ENCODE results near the gene NAA25. TPM values are rescaled to one million over a fixed set of nuclear protein-coding genes. Genes with fewer than 3 reads are reported as not detected.

The NAA25 gene
- total and polyA plus RNA-seq, 2 donors (not counting 3 experiments of a cell fraction or from before 2014, with no cell fraction given), result 5.3 to 25.5 TPM

GRCh38 chr12:111976860-111977259, 131.7 kb downstream of the NAA25 start:
- FAIRE-seq (no peak), DNase-seq (ENCODE audit: low read depth, low spot score) (no peak)
- dilution Hi-C loops (cut with MboI; ENCODE audit: extremely low pct_ligation_motif_present, low sequenced_read_pairs), result no loop called here
- POLR2A ChIA-PET, result no interaction called here
- Histone ChIP-seq H3K4me2 (ENCODE audit: insufficient read depth, low read length) (no peak overlapping the region), H3K9ac (replicated peaks; ENCODE audit: extremely low read depth, insufficient read depth, low read length) (no peak overlapping the region), H3K36me3 (ENCODE audit: control insufficient read depth in 2 of 2, extremely low read depth in 1 of 2, insufficient read depth in 2 of 2, low read length in 2 of 2) (no peaks in the 10 kb centered on the region), H3K9me1 (replicated peaks; ENCODE audit: control insufficient read depth, extremely low read depth, insufficient read depth, low read length) (no peaks in the 10 kb centered on the region), H2AFZ (ENCODE audit: low read depth, low read length) (no peak overlapping the region), H3K27me3 (ENCODE audit: control insufficient read depth in 2 of 2, insufficient read depth in 2 of 2, low read length in 2 of 2) (no peaks in the 10 kb centered on the region), H4K20me1 (replicated peaks; ENCODE audit: control insufficient read depth, extremely low read depth, insufficient read depth, low read length) (no peaks in the 10 kb centered on the region), H3K27ac (ENCODE audit: insufficient read depth, low read depth, low read length) (no peak overlapping the region), H3K4me1 (ENCODE audit: control insufficient read depth, extremely low read depth, insufficient read depth, low read length) (no peaks in the 10 kb centered on the region), H3K4me3 (replicated peaks in 1 of 3; ENCODE audit: insufficient read depth in 1 of 3, low read depth in 1 of 3, low read length in 3 of 3) (no peak overlapping the region), H3K79me2 (ENCODE audit: control insufficient read depth, insufficient read depth, low read length) (no peaks in the 10 kb centered on the region), H3K9me3 (replicated peaks; ENCODE audit: control insufficient read depth, insufficient read depth, low read length) (no peaks in the 10 kb centered on the region)
- CTCF ChIA-PET, result interaction anchor here (0.9 to 1.7 kb wide), 4 partner anchors 9 to 110 kb away, joined by 3 to 6 read pairs (median 3); no protein-coding TSS in a partner anchor
- TF ChIP-seq MYC (IDR thresholded peaks at IDR 0.05; ENCODE audit: low read depth, low read length) (no peak), FOS (IDR thresholded peaks at IDR 0.05; ENCODE audit: borderline replicate concordance, insufficient read depth, low read length) (no peak)
- intact Hi-C loops (cut with micrococcal nuclease), result no loop called here
- no TSS peak for BruUV-seq (replicated peaks)

Small RNA genes within 50 kb of the gene (microRNA-seq; reads per million reads assigned to microRNA genes)
- gene MIR3657 (ENCODE audit: borderline number of aligned reads, borderline replicate concordance), result not detected

Small RNA genes within 50 kb of the gene (small RNA-seq; reads per million reads assigned to genes)
- not detected for gene AC004024.1 (ENCODE audit: insufficient read depth, insufficient read length, low read depth, low replicate concordance)
- gene MIR3657 (ENCODE audit: insufficient read depth, insufficient read length, low read depth, low replicate concordance), result not detected
- gene RF00019 (ENCODE audit: insufficient read depth, insufficient read length, low read depth, low replicate concordance), result not detected

Other genes starting within 250 kb of the NAA25 start
- gene TMEM116, start 95.6 kb downstream of the NAA25 start, total RNA-seq, result 1.6 TPM in 2 replicates
- gene TMEM116, start 95.6 kb downstream of the NAA25 start, polyA plus RNA-seq, result 2.9 and 3.9 TPM in 2 replicates
- 108 and 116 TPM in 2 replicates for gene ERP29, start 95.4 kb downstream of the NAA25 start, total RNA-seq
- 56.1 and 77.1 TPM in 2 replicates for gene ERP29, start 95.4 kb downstream of the NAA25 start, polyA plus RNA-seq
- gene TRAFD1, start 16.8 kb upstream of the NAA25 start, total RNA-seq, result 22.4 and 24.9 TPM in 2 replicates
- gene TRAFD1, start 16.8 kb upstream of the NAA25 start, polyA plus RNA-seq, result 17.3 and 20.3 TPM in 2 replicates

Data from endothelial cell of umbilical vein (primary cell).